Keratinocyte (primary cell): ENCODE data around the gene RAP1GAP. TPM values are rescaled to one million over a fixed set of nuclear protein-coding genes. Genes with fewer than 3 reads are reported as not detected.

ENCODE experiments used
- DNase-seq: peaks from one replicate; pipeline ENCODE4 v3.0.0-alpha.2; 2011; ENCODE audit warnings: low read depth, missing footprints, low spot score
- FAIRE-seq: peaks from 2 replicates; lab custom pipeline; 2011; peaks lifted over from hg19 to GRCh38; lab: Jason Lieb, UNC
- H2AFZ ChIP-seq: 2 replicates; pipeline ENCODE4 v1.6.0; 2012; ENCODE audit warnings: low read length, control low read depth, inconsistent platforms; ENCODE audit not compliant: control insufficient read depth
- H3K27ac ChIP-seq: 2 replicates; pipeline ENCODE4 v1.5.1; 2011; ENCODE audit warnings: low read length; ENCODE audit not compliant: control insufficient read depth, insufficient read depth
- H3K27me3 ChIP-seq: 3 replicates; pipeline ENCODE4 v1.6.0; 2011; ENCODE audit warnings: low read length; ENCODE audit not compliant: control insufficient read depth, insufficient read depth; ENCODE audit errors: extremely low read depth
- H3K36me3 ChIP-seq, 2 experiments: 2 replicates in 1 of 2; 3 replicates in 1 of 2; pipeline ENCODE4 v1.5.1; 2011; ENCODE audit warnings: low read length in 2 of 2, mild to moderate bottlenecking in 1 of 2; ENCODE audit not compliant: control insufficient read depth in 2 of 2, insufficient read depth in 2 of 2; ENCODE audit errors: extremely low read depth in 1 of 2
- H3K4me1 ChIP-seq: 3 replicates; pipeline ENCODE4 v1.5.1; 2011; ENCODE audit warnings: low read length; ENCODE audit not compliant: control insufficient read depth, insufficient read depth; ENCODE audit errors: extremely low read depth
- H3K4me2 ChIP-seq: 3 replicates; pipeline ENCODE4 v1.6.0; 2011; ENCODE audit warnings: low read depth, low read length; ENCODE audit not compliant: control insufficient read depth, insufficient read depth; ENCODE audit errors: extremely low read depth
- H3K4me3 ChIP-seq, 3 experiments: fragments of 200-600 bp in 1 of 3; sonication (generic) in 1 of 3; 2 replicates in 2 of 3; 3 replicates in 1 of 3; pipeline ENCODE4 v1.5.1; 2011 to 2016; ENCODE audit warnings: low read length in 3 of 3, mild to moderate bottlenecking in 3 of 3, control low read depth in 2 of 3, inconsistent platforms in 1 of 3, low read depth in 1 of 3, mixed read lengths in 1 of 3, mixed run types in 1 of 3, moderate library complexity in 1 of 3; ENCODE audit not compliant: control insufficient read depth in 2 of 3, insufficient read depth in 2 of 3; ENCODE audit errors: extremely low read depth in 1 of 3
- H3K79me2 ChIP-seq: 2 replicates; pipeline ENCODE4 v1.6.0; 2012; ENCODE audit warnings: low read length; ENCODE audit not compliant: control insufficient read depth, insufficient read depth
- H3K9ac ChIP-seq: 3 replicates; pipeline ENCODE4 v1.6.0; 2011; ENCODE audit warnings: low read length; ENCODE audit not compliant: control insufficient read depth, insufficient read depth; ENCODE audit errors: extremely low read depth
- H3K9me1 ChIP-seq: 3 replicates; pipeline ENCODE4 v1.6.0; 2011; ENCODE audit warnings: low read length; ENCODE audit not compliant: control insufficient read depth, insufficient read depth; ENCODE audit errors: extremely low read depth
- H3K9me3 ChIP-seq: 2 replicates; pipeline ENCODE4 v1.5.1; 2012; ENCODE audit warnings: low read depth, low read length; ENCODE audit not compliant: control insufficient read depth
- H4K20me1 ChIP-seq: 3 replicates; pipeline ENCODE4 v1.6.0; 2011; ENCODE audit warnings: low read length; ENCODE audit not compliant: control insufficient read depth, insufficient read depth; ENCODE audit errors: extremely low read depth
- EZH2 ChIP-seq: IDR thresholded peaks from one replicate; pipeline ENCODE4 v1.6.1; 2012; ENCODE audit warnings: inconsistent platforms, mild to moderate bottlenecking, low read length, moderate library complexity
- dilution Hi-C: fragments of 300-500 bp; cut with MboI; formaldehyde crosslinking; loops from one replicate; pipeline ENCODE4 v1.7.0; 2020; ENCODE audit warnings: low sequenced_read_pairs; ENCODE audit not compliant: extremely low pct_ligation_motif_present
- polyA plus RNA-seq, 5 experiments: library from polyadenylated mRNA; depleted of rRNA in 3 of 5; stranded (reverse) in 3 of 5; stranded (forward) in 1 of 5; unstranded in 1 of 5; fragments of >200 nt; gene quantifications; 1 replicate in 1 of 5; 2 replicates in 3 of 5; 3 replicates in 1 of 5; pipeline versions ENCODE4 v1.2.1 to v1.2.3, GENCODE V29; 2011 to 2012; ENCODE audit warnings: missing spikeins in 2 of 5, low read depth in 1 of 5, low replicate concordance in 1 of 5
- TF ChIP-seq, protein P1 (sequence below), 3 experiments: IDR thresholded peaks in 1 of 3; conservative IDR thresholded peaks in 1 of 3; optimal IDR thresholded peaks in 1 of 3; 2 replicates in 2 of 3; 3 replicates in 1 of 3; pipeline versions ENCODE3 to v1.5.1; 2011; ENCODE audit warnings: low read length in 3 of 3, mild to moderate bottlenecking in 3 of 3, moderate library complexity in 2 of 3, control low read depth in 1 of 3, inconsistent platforms in 1 of 3; ENCODE audit not compliant: insufficient read depth in 2 of 3; ENCODE audit errors: extremely low read depth in 1 of 3

The RAP1GAP gene
- polyA plus RNA-seq, 1 donor (not counting 4 experiments of a cell fraction or from before 2014, with no cell fraction given): 1.1 TPM

DNA sequence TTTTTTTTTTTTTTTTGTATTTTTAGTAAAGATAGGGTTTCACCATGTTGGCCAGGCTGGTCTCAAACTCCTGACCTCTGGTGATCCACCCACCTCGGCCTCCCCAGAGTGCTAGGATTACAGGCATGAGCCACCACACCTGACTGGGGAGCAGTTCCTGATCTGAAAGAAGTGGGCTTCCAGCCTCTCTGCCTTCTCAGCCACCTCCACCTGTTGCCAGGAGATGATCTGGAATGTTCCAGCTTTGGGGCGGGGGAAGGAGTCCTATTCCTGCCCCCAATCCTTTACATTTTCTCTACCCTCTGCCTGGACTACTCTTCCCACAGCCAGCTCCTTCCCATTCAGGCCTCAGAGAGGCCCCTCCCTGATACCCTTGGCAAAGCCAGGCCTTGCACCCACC is 28.1 kb downstream of the RAP1GAP start:
- no peaks in the 10 kb centered on the region for H3K27me3 ChIP-seq
- H3K9ac ChIP-seq: no peak overlapping the region
- no peaks in the 10 kb centered on the region for H4K20me1 ChIP-seq
- no peak overlapping the region for H2AFZ ChIP-seq
- no peak overlapping the region for H3K4me2 ChIP-seq
- H3K36me3 ChIP-seq: no peaks in the 10 kb centered on the region
- peaks cover 15% of the 10 kb centered on the region for H3K4me1 ChIP-seq
- H3K27ac ChIP-seq: no peak overlapping the region
- dilution Hi-C loops: no loop called here
- H3K4me3 ChIP-seq: no peak overlapping the region
- DNase-seq: no peak
- H3K9me3 ChIP-seq: no peaks in the 10 kb centered on the region
- H3K79me2 ChIP-seq: no peaks in the 10 kb centered on the region
- H3K9me1 ChIP-seq: no peaks in the 10 kb centered on the region
- FAIRE-seq: no peak
- TF ChIP-seq, protein P1, sequence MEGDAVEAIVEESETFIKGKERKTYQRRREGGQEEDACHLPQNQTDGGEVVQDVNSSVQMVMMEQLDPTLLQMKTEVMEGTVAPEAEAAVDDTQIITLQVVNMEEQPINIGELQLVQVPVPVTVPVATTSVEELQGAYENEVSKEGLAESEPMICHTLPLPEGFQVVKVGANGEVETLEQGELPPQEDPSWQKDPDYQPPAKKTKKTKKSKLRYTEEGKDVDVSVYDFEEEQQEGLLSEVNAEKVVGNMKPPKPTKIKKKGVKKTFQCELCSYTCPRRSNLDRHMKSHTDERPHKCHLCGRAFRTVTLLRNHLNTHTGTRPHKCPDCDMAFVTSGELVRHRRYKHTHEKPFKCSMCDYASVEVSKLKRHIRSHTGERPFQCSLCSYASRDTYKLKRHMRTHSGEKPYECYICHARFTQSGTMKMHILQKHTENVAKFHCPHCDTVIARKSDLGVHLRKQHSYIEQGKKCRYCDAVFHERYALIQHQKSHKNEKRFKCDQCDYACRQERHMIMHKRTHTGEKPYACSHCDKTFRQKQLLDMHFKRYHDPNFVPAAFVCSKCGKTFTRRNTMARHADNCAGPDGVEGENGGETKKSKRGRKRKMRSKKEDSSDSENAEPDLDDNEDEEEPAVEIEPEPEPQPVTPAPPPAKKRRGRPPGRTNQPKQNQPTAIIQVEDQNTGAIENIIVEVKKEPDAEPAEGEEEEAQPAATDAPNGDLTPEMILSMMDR (optimal IDR thresholded peaks at IDR 0.05 in 1 of 3, IDR thresholded peaks at IDR 0.05 in 1 of 3, conservative IDR thresholded peaks at IDR 0.05 in 1 of 3; ENCODE audit: extremely low read depth in 1 of 3, insufficient read depth in 2 of 3, low read length in 3 of 3): no peak
- no peak for TF ChIP-seq EZH2

DNA sequence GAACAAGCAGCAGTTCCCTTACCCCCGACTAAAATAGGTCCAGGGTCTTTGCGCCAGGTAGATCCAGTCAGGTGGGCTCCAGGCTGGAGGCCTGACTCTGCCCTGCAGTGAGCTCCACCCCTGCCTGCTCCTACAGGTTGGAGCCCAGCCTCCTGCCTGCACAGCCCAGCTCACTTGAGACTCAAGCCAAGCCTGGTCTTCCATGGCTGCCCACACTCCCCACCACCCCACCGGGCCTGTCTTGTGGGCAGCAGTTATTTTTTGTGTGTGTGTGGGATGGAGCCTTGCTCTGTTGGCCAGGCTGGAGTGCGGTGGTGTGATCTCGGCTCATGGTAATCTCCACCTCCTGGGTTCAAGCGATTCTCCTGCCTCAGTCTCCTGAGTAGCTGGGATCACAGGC is 28.5 kb downstream of the RAP1GAP start:
- FAIRE-seq: no peak
- TF ChIP-seq, protein P1 (optimal IDR thresholded peaks at IDR 0.05 in 1 of 3, IDR thresholded peaks at IDR 0.05 in 1 of 3, conservative IDR thresholded peaks at IDR 0.05 in 1 of 3; ENCODE audit: extremely low read depth in 1 of 3, insufficient read depth in 2 of 3, low read length in 3 of 3): no peak
- no peak for TF ChIP-seq EZH2
- Histone ChIP-seq H3K4me2 (no peak overlapping the region), H3K9me1 (no peaks in the 10 kb centered on the region), H3K27ac (no peak overlapping the region), H3K36me3 (no peaks in the 10 kb centered on the region), H3K9ac (no peak overlapping the region), H2AFZ (no peak overlapping the region), H3K27me3 (no peaks in the 10 kb centered on the region), H3K79me2 (no peaks in the 10 kb centered on the region), H4K20me1 (no peaks in the 10 kb centered on the region), H3K9me3 (no peaks in the 10 kb centered on the region), H3K4me1 (peaks cover 15% of the 10 kb centered on the region), H3K4me3 (no peak overlapping the region)
- no peak for DNase-seq
- dilution Hi-C loops: no loop called here
